Activated naive CD8-positive, alpha-beta T cell treated with anti-CD3 and anti-CD28 coated beads, Interleukin-2, amount 50 U/mL, for 24 hours (primary cell): ENCODE results near the gene GSN.

Source experiments
- ATAC-seq: fragments of 150-1000 bp; cut with Tn5 transposase; one replicate; pipeline ENCODE4 v1.10.0; 2021
- DNase-seq: peaks from one replicate; pipeline ENCODE4 v3.0.0; 2021
- H3K27ac Mint-ChIP-seq: one replicate; pipeline ENCODE4 v1.8.0; 2021; ENCODE audit warnings: mild to moderate bottlenecking, mixed read lengths
- H3K27me3 Mint-ChIP-seq: one replicate; pipeline ENCODE4 v1.8.0; 2021; ENCODE audit warnings: mixed read lengths
- H3K36me3 Mint-ChIP-seq: one replicate; pipeline ENCODE4 v1.8.0; 2021; ENCODE audit warnings: low read depth, mixed read lengths
- H3K4me1 Mint-ChIP-seq: one replicate; pipeline ENCODE4 v1.8.0; 2021; ENCODE audit warnings: mixed read lengths
- H3K4me3 Mint-ChIP-seq: one replicate; pipeline ENCODE4 v1.8.0; 2021; ENCODE audit warnings: mild to moderate bottlenecking, moderate library complexity, mixed read lengths
- H3K9me3 Mint-ChIP-seq: one replicate; pipeline ENCODE4 v1.8.0; 2021; ENCODE audit warnings: mixed read lengths

The GSN gene

GRCh38 chr9:121322737-121323448 is 54.9 kb downstream of the GSN start:
- H3K36me3 Mint-ChIP-seq = no peaks in the 10 kb centered on the region
- no peak for DNase-seq
- peaks cover 19% of the 10 kb centered on the region for H3K4me1 Mint-ChIP-seq
- H3K27me3 Mint-ChIP-seq = no peaks in the 10 kb centered on the region
- H3K9me3 Mint-ChIP-seq = no peaks in the 10 kb centered on the region
- no peak for ATAC-seq
- H3K4me3 Mint-ChIP-seq = no peak overlapping the region
- H3K27ac Mint-ChIP-seq = no peak overlapping the region

GRCh38 chr9:121323449-121324151 is 55.6 kb downstream of the GSN start:
- H3K4me3 Mint-ChIP-seq = no peak overlapping the region
- DNase-seq = no peak

DNA sequence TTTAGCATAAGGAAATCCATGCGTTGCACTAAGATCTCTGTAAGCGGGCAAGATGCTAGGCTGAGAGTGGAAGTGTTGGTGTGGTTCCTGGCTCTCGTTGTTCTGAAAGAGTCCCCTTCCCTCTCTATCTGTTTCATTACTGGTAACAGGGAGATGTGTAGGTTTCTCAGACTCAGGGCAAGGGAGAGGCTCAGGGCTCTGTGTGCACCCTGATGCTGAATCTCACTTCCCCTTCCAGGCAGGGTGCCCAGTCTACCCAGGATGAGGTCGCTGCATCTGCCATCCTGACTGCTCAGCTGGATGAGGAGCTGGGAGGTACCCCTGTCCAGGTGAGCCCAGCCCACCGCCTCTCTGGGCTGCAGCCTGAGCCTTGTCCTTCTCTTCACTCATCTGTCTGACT is 56.4 kb downstream of the GSN start:
- Mint-ChIP-seq H3K27ac (no peak overlapping the region), H3K4me3 (no peak overlapping the region)
- DNase-seq = no peak

More at GRCh38 chr9:121323449-121324151, 55.6 kb downstream of the GSN start:
- no peak for ATAC-seq
- no peaks in the 10 kb centered on the region for H3K36me3 Mint-ChIP-seq
- H3K27ac Mint-ChIP-seq = no peak overlapping the region
- H3K9me3 Mint-ChIP-seq = no peaks in the 10 kb centered on the region
- H3K4me1 Mint-ChIP-seq = peaks cover 19% of the 10 kb centered on the region
- no peaks in the 10 kb centered on the region for H3K27me3 Mint-ChIP-seq

DNA sequence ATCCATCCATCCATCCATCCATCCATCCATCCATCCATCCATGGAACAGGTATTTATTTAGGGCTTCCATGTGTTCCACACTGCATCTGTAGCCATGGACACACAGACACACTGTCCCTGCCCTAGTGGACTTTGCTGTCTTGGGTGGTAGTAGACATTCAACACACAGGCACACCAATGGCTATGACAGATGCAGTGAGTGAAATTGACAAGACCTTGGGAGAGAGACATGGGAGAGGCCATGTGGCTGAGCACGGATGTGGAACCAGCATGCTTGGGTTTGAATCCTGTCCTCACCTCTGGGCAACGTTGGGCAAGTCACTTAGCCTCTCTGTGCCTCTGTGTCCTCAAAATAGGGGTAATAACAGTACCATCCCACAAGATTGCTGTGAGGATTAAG is 56.8 kb downstream of the GSN start:
- Mint-ChIP-seq H3K9me3 (no peaks in the 10 kb centered on the region), H3K36me3 (no peaks in the 10 kb centered on the region), H3K4me1 (peaks cover 19% of the 10 kb centered on the region), H3K27ac (no peak overlapping the region), H3K4me3 (no peak overlapping the region), H3K27me3 (no peaks in the 10 kb centered on the region)
- ATAC-seq = no peak
- DNase-seq = no peak

More for the DNA sequence above, 56.4 kb downstream of the GSN start:
- Mint-ChIP-seq H3K27me3 (no peaks in the 10 kb centered on the region), H3K9me3 (no peaks in the 10 kb centered on the region), H3K4me1 (peaks cover 19% of the 10 kb centered on the region), H3K36me3 (no peaks in the 10 kb centered on the region)
- no peak for ATAC-seq

DNA sequence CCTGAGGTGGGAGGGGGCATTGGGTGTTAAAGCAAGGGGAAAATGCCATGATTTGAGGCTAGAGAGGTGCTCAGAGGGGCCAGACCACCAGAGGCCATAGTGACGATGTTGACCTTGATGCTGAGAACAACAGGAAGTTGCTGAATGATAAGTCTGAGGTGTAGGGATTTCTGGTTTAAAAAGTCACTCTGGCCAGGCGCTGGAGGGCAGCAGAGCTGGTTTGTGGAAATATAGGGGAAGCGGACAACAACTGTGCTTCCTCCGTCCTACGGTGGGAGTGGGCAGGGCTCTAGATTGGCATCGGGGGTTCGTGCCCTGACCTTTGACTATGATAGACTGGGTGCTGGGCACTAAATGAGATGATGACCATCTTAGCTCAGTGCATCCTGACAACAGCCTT is 57.4 kb downstream of the GSN start:
- Mint-ChIP-seq H3K27ac (no peak overlapping the region), H3K9me3 (no peaks in the 10 kb centered on the region), H3K27me3 (no peaks in the 10 kb centered on the region), H3K36me3 (no peaks in the 10 kb centered on the region), H3K4me3 (no peak overlapping the region), H3K4me1 (peaks cover 15% of the 10 kb centered on the region)
- no peak for ATAC-seq
- no peak for DNase-seq

- H3K9me3 Mint-ChIP-seq = no peaks in the 10 kb centered on the region
- no peak for ATAC-seq
- peaks cover 9% of the 10 kb centered on the region for H3K4me1 Mint-ChIP-seq
- no peaks in the 10 kb centered on the region for H3K27me3 Mint-ChIP-seq
- no peak overlapping the region for H3K4me3 Mint-ChIP-seq
- DNase-seq = no peak
- H3K27ac Mint-ChIP-seq = no peak overlapping the region
- peaks cover 3% of the 10 kb centered on the region for H3K36me3 Mint-ChIP-seq
Measured at GRCh38 chr9:121326130-121326838, 58.3 kb downstream of the GSN start.

DNA sequence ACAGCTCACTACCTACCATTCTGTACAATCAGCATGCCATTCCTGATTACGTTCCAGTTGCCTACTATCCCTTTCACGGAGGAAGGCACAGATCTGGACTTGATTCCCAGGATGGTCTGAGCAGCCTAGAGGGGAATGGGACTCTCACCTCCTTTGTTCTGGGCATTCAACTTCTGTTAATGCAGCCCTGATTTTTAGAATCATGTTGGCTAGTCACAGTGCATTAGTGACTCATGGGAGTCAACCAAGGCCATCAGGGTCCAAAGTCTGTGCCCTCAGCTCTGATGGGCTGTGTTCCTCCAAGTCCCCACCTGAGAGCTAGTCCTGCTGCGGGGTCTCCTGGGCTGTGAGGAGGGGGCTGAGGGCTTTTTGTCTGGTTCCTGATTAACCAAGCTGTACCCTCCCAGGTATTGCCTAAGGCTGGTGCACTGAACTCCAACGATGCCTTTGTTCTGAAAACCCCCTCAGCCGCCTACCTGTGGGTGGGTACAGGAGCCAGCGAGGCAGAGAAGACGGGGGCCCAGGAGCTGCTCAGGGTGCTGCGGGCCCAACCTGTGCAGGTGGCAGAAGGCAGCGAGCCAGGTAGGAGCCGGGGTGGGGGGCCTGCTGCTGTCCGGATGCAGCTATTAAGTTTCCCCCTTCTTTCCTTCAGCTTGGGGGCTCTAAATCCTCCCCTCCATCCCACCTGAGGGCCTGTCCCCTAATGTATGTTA is 59.1 kb downstream of the GSN start:
- Mint-ChIP-seq H3K27me3 (no peaks in the 10 kb centered on the region), H3K4me3 (no peak overlapping the region), H3K9me3 (no peaks in the 10 kb centered on the region), H3K36me3 (peaks cover 3% of the 10 kb centered on the region), H3K4me1 (peaks cover 7% of the 10 kb centered on the region), H3K27ac (no peak overlapping the region)
- DNase-seq (no peak), ATAC-seq (no peak)

GRCh38 chr9:121328476-121328875 is 60.5 kb downstream of the GSN start:
- Mint-ChIP-seq H3K4me1 (no peaks in the 10 kb centered on the region), H3K27ac (no peak overlapping the region), H3K4me3 (no peak overlapping the region), H3K9me3 (no peaks in the 10 kb centered on the region), H3K36me3 (peaks cover 3% of the 10 kb centered on the region), H3K27me3 (no peaks in the 10 kb centered on the region)
- DNase-seq = no peak
- no peak for ATAC-seq

DNA sequence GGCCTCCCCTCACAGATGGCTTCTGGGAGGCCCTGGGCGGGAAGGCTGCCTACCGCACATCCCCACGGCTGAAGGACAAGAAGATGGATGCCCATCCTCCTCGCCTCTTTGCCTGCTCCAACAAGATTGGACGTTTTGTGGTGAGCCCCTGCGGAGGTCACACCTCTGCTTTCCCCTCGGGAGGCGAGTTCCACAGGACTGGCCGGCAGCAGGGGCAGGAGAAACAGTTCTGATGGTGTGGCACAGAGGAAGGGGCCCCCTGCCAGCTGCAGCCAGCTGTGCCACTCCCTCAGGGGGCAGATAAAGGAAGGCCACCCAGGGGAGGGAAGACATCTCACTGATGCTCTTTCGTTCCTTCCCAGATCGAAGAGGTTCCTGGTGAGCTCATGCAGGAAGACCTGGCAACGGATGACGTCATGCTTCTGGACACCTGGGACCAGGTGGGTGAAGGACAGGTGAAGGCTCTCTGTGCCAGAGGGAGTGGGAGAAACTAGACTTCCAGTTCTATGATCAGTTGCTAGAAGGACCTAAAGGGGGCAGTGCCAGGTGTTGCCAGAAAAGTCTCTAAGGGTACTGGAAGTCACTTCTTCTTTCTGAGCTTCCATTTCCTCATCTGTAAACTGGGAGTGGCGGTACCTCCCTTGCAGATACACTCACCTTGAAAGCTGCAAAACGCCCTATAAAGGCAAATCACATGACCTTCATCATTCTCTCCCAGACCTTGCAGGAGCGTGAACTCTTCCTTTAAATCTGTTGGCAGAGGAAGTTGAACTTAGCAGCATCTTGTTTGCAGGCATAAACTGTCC is 61.1 kb downstream of the GSN start:
- no peaks in the 10 kb centered on the region for H3K9me3 Mint-ChIP-seq
- ATAC-seq (no peak), DNase-seq (no peak)
- no peaks in the 10 kb centered on the region for H3K4me1 Mint-ChIP-seq
- peaks cover 3% of the 10 kb centered on the region for H3K36me3 Mint-ChIP-seq
- H3K4me3 Mint-ChIP-seq = no peak overlapping the region
- H3K27me3 Mint-ChIP-seq = no peaks in the 10 kb centered on the region
- H3K27ac Mint-ChIP-seq = no peak overlapping the region

- peaks cover 3% of the 10 kb centered on the region for H3K36me3 Mint-ChIP-seq
- DNase-seq (no peak), ATAC-seq (no peak)
- no peak overlapping the region for H3K27ac Mint-ChIP-seq
- no peaks in the 10 kb centered on the region for H3K9me3 Mint-ChIP-seq
- H3K4me3 Mint-ChIP-seq = no peak overlapping the region
- H3K4me1 Mint-ChIP-seq = no peaks in the 10 kb centered on the region
- H3K27me3 Mint-ChIP-seq = no peaks in the 10 kb centered on the region
Measured at GRCh38 chr9:121331549-121331948, 63.6 kb downstream of the GSN start.

GRCh38 chr9:121331992-121332685 is 64.2 kb downstream of the GSN start:
- ATAC-seq = no peak
- Mint-ChIP-seq H3K36me3 (peaks cover 3% of the 10 kb centered on the region), H3K27ac (no peak overlapping the region), H3K27me3 (no peaks in the 10 kb centered on the region), H3K4me1 (no peaks in the 10 kb centered on the region), H3K9me3 (no peaks in the 10 kb centered on the region), H3K4me3 (no peak overlapping the region)
- DNase-seq = no peak

DNA sequence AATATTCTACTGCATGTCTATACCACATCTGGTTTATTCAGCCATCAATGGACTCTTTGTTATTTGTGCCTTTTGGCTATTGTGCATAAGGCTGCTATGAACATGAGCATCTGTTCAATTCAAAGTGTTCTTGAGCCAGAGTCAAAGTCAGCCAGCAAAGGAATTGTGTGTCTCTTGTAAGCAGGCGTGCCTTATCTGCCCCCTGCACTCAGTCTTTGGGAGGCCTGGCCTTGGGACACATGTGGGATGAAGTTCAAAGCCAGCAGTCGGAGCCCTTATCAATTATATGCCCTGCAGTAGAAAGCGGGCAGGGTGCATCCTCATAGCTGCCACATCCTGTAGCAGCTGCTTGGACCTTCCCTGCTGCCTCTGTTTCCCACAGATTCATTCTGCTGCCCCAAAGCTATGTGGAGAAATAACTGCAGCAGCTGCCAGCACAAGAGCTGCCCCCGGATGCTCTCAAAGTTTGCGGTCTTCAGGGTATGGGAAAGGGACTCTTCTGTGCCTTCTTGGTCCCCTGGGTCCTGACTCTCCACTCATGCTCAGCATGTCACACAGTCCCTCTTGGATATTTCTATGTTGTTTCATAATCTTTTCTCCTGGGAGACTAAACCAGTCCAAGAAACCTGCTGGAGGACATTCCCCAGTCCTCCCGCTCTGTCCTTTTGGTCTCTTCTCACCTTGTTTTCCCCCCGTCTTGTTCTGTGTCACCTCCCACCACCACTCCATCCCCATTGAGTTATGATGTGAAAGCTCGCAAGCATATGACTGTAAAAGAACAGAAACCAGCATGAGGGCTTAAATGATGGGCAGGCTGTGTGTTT is 66.2 kb downstream of the GSN start:
- H3K27me3 Mint-ChIP-seq = no peaks in the 10 kb centered on the region
- no peak overlapping the region for H3K4me3 Mint-ChIP-seq
- H3K27ac Mint-ChIP-seq = no peak overlapping the region
- peaks cover 11% of the 10 kb centered on the region for H3K36me3 Mint-ChIP-seq
- no peaks in the 10 kb centered on the region for H3K9me3 Mint-ChIP-seq
- H3K4me1 Mint-ChIP-seq = no peaks in the 10 kb centered on the region
- DNase-seq (no peak), ATAC-seq (no peak)

- ATAC-seq (no peak), DNase-seq (no peak)
- Mint-ChIP-seq H3K9me3 (no peaks in the 10 kb centered on the region), H3K36me3 (peaks cover 11% of the 10 kb centered on the region), H3K27me3 (no peaks in the 10 kb centered on the region), H3K4me1 (no peaks in the 10 kb centered on the region), H3K27ac (no peak overlapping the region), H3K4me3 (no peak overlapping the region)
Measured at GRCh38 chr9:121336665-121337064, 68.7 kb downstream of the GSN start.
